Subcutaneous abdominal adipose tissue (tissue), 5 donors: ENCODE results near the gene GPR15LG.

Experiments used
- H3K27ac ChIP-seq: one replicate; pipeline ENCODE4 v1.7.0; 2013; ENCODE audit warnings: low read depth, mild to moderate bottlenecking, inconsistent platforms, low read length, moderate library complexity
- H3K27me3 ChIP-seq, 5 donors: one replicate each; pipeline ENCODE4 v1.7.0; 2013; ENCODE audit warnings: low read length in 5 of 5, inconsistent platforms in 1 of 5; ENCODE audit not compliant: control insufficient read depth in 5 of 5, insufficient read depth in 4 of 5
- H3K36me3 ChIP-seq, 5 donors: one replicate each; pipeline ENCODE4 v1.7.0; 2013; ENCODE audit warnings: low read length in 5 of 5; ENCODE audit not compliant: control insufficient read depth in 5 of 5, insufficient read depth in 5 of 5
- H3K4me1 ChIP-seq, 5 donors: one replicate each; pipeline ENCODE4 v1.7.0; 2013; ENCODE audit warnings: low read length in 5 of 5, mild to moderate bottlenecking in 3 of 5, moderate library complexity in 1 of 5; ENCODE audit not compliant: control insufficient read depth in 5 of 5, insufficient read depth in 5 of 5
- H3K4me3 ChIP-seq, 5 donors: one replicate each; pipeline ENCODE4 v1.7.0; 2013; ENCODE audit warnings: low read length in 5 of 5, low read depth in 1 of 5
- H3K9ac ChIP-seq, 5 donors: one replicate each; pipeline ENCODE4 v1.7.0; 2013; ENCODE audit warnings: low read length in 5 of 5, mild to moderate bottlenecking in 4 of 5, moderate library complexity in 3 of 5
- H3K9me3 ChIP-seq, 5 donors: one replicate each; pipeline ENCODE4 v1.7.0; 2013; ENCODE audit warnings: low read length in 5 of 5; ENCODE audit not compliant: control insufficient read depth in 5 of 5
- donor health status: healthy.
- donor health status: healthy.
- donor health status: healthy.
- donor health status: healthy.
- donor health status: healthy.

Gene GPR15LG

GRCh38 chr10:84212014-84212413 is 38.4 kb downstream of the GPR15LG start:
- peaks cover 0 to 7% (median under 1%) of the 10 kb centered on the region in 5 donors for H3K27me3 ChIP-seq
- H3K4me3 ChIP-seq = no peak overlapping the region
- H3K27ac ChIP-seq = no peak overlapping the region
- H3K4me1 ChIP-seq = no peaks in the 10 kb centered on the region
- H3K9me3 ChIP-seq = no peaks in the 10 kb centered on the region
- no peaks in the 10 kb centered on the region for H3K36me3 ChIP-seq
- no peak overlapping the region for H3K9ac ChIP-seq

GRCh38 chr10:84213076-84213475 is 39.5 kb downstream of the GPR15LG start:
- Histone ChIP-seq H3K9me3 (no peaks in the 10 kb centered on the region), H3K27ac (no peak overlapping the region), H3K4me1 (no peaks in the 10 kb centered on the region), H3K27me3 (peaks cover 0 to 6% (median 0%) of the 10 kb centered on the region in 5 donors), H3K9ac (no peak overlapping the region), H3K4me3 (no peak overlapping the region), H3K36me3 (no peaks in the 10 kb centered on the region)

GRCh38 chr10:84214046-84214572 is 40.5 kb downstream of the GPR15LG start:
- H3K36me3 ChIP-seq = no peaks in the 10 kb centered on the region
- H3K9me3 ChIP-seq = no peaks in the 10 kb centered on the region
- no peak overlapping the region for H3K9ac ChIP-seq
- H3K27me3 ChIP-seq = peaks cover 0 to 6% (median 0%) of the 10 kb centered on the region in 5 donors
- no peak overlapping the region for H3K27ac ChIP-seq
- H3K4me3 ChIP-seq = no peak overlapping the region
- no peaks in the 10 kb centered on the region for H3K4me1 ChIP-seq

- Histone ChIP-seq H3K9me3 (no peaks in the 10 kb centered on the region), H3K4me1 (no peaks in the 10 kb centered on the region), H3K36me3 (no peaks in the 10 kb centered on the region), H3K27ac (no peak overlapping the region), H3K9ac (no peak overlapping the region), H3K4me3 (no peak overlapping the region), H3K27me3 (peaks cover 0 to 6% (median 0%) of the 10 kb centered on the region in 5 donors)
Measured at GRCh38 chr10:84214612-84215235, 41.1 kb downstream of the GPR15LG start.

- Histone ChIP-seq H3K4me3 (no peak overlapping the region), H3K27ac (no peak overlapping the region), H3K36me3 (no peaks in the 10 kb centered on the region), H3K9ac (no peak overlapping the region), H3K9me3 (no peaks in the 10 kb centered on the region), H3K27me3 (peaks cover 0 to 6% (median 0%) of the 10 kb centered on the region in 5 donors), H3K4me1 (no peaks in the 10 kb centered on the region)
Measured at GRCh38 chr10:84216834-84217233, 43.2 kb downstream of the GPR15LG start.

- Histone ChIP-seq H3K27me3 (peaks cover 0 to 7% (median 2%) of the 10 kb centered on the region in 5 donors), H3K4me1 (no peaks in the 10 kb centered on the region)
Measured at GRCh38 chr10:84217746-84218145, 44.1 kb downstream of the GPR15LG start.

GRCh38 chr10:84221916-84222315 is 48.3 kb downstream of the GPR15LG start:
- no peaks in the 10 kb centered on the region for H3K36me3 ChIP-seq
- no peak overlapping the region for H3K4me3 ChIP-seq
- H3K27ac ChIP-seq = no peak overlapping the region
- H3K4me1 ChIP-seq = no peaks in the 10 kb centered on the region
- H3K27me3 ChIP-seq = peaks cover 0 to 8% (median 4%) of the 10 kb centered on the region in 5 donors
- H3K9ac ChIP-seq = no peak overlapping the region
- no peaks in the 10 kb centered on the region for H3K9me3 ChIP-seq

More at GRCh38 chr10:84217746-84218145, 44.1 kb downstream of the GPR15LG start:
- Histone ChIP-seq H3K9me3 (no peaks in the 10 kb centered on the region), H3K9ac (no peak overlapping the region), H3K4me3 (no peak overlapping the region), H3K27ac (no peak overlapping the region), H3K36me3 (no peaks in the 10 kb centered on the region)

- no peak overlapping the region for H3K27ac ChIP-seq
- H3K9me3 ChIP-seq = no peaks in the 10 kb centered on the region
- no peaks in the 10 kb centered on the region for H3K36me3 ChIP-seq
- H3K4me3 ChIP-seq = no peak overlapping the region
- H3K9ac ChIP-seq = no peak overlapping the region
- peaks cover 0 to 8% (median 4%) of the 10 kb centered on the region in 5 donors for H3K27me3 ChIP-seq
- no peaks in the 10 kb centered on the region for H3K4me1 ChIP-seq
Measured at GRCh38 chr10:84224411-84225028, 50.9 kb downstream of the GPR15LG start.

- Histone ChIP-seq H3K4me3 (no peak within 1 kb of the TSS), H3K27ac (no peak within 1 kb of the TSS), H3K9ac (no peak within 1 kb of the TSS), H3K27me3 (peaks cover 0 to 8% (median 4%) of the 10 kb centered on the region in 5 donors), H3K36me3 (no peaks in the 10 kb centered on the region), H3K9me3 (no peaks in the 10 kb centered on the region), H3K4me1 (peaks cover 0 to 5% (median 1%) of the 10 kb centered on the region in 5 donors)
Measured at GRCh38 chr10:84225427-84226173, 52.0 kb downstream of the GPR15LG start, which contains the start of gene LRIT2. Gene LRIT2 (minus strand): TSS chr10:84225544. CDS start chr10:84225520, 24 bp downstream.

GRCh38 chr10:84226616-84227015 is 53.0 kb downstream of the GPR15LG start:
- no peak overlapping the region for H3K27ac ChIP-seq
- no peaks in the 10 kb centered on the region for H3K36me3 ChIP-seq
- peaks cover 0 to 13% (median 6%) of the 10 kb centered on the region in 5 donors for H3K4me1 ChIP-seq
- peaks cover 0 to 8% (median 4%) of the 10 kb centered on the region in 5 donors for H3K27me3 ChIP-seq
- H3K4me3 ChIP-seq = no peak overlapping the region
- no peak overlapping the region for H3K9ac ChIP-seq
- H3K9me3 ChIP-seq = peaks cover 0 to 7% (median 0%) of the 10 kb centered on the region in 5 donors
